HepG2 (cell line): ENCODE data around the gene CAPN10. TPM values are rescaled to one million over a fixed set of nuclear protein-coding genes. Genes with fewer than 3 reads are reported as not detected.

ENCODE experiments used
- ATF7 ChIP-seq, 2 experiments: fragments of 450-650 bp in 1 of 2; sonication (generic) in 1 of 2; formaldehyde crosslinking in 1 of 2; IDR thresholded peaks; 2 replicates each; pipeline versions ENCODE4 v1.4.0 to v1.6.1; 2016 to 2020; ENCODE audit warnings: antibody characterized with exemption in 1 of 2, mild to moderate bottlenecking in 1 of 2, missing genetic modification reagents in 1 of 2
- BRD4 ChIP-seq: sonication (generic); formaldehyde crosslinking; IDR thresholded peaks from 2 replicates; pipeline ENCODE4 v1.4.0; 2020; ENCODE audit warnings: missing genetic modification reagents
- CCAR2 ChIP-seq: fragments of 200-400 bp; formaldehyde crosslinking; optimal IDR thresholded peaks from 2 replicates; pipeline ENCODE3; 2018; ENCODE audit warnings: low read depth, mild to moderate bottlenecking, low read length, moderate library complexity
- KDM2A ChIP-seq: sonication (generic); formaldehyde crosslinking; IDR thresholded peaks from 2 replicates; pipeline ENCODE4 v1.4.0; 2020; ENCODE audit warnings: low read depth, missing genetic modification reagents, borderline replicate concordance
- MED1 ChIP-seq: sonication (generic); formaldehyde crosslinking; IDR thresholded peaks from 2 replicates; pipeline ENCODE4 v1.4.0; 2020; ENCODE audit warnings: missing genetic modification reagents
- PHF8 ChIP-seq: sonication (generic); formaldehyde crosslinking; IDR thresholded peaks from 2 replicates; pipeline ENCODE4 v1.5.0; 2020; ENCODE audit warnings: missing genetic modification reagents
- PRPF4 ChIP-seq: fragments of 200-400 bp; formaldehyde crosslinking; IDR thresholded peaks from 2 replicates; pipeline ENCODE4 v1.6.1; 2016; ENCODE audit warnings: low read length, low read depth; ENCODE audit not compliant: poor library complexity, severe bottlenecking
- RBM22 ChIP-seq: fragments of 200-400 bp; formaldehyde crosslinking; optimal IDR thresholded peaks from 2 replicates; pipeline ENCODE3; 2017; ENCODE audit warnings: mild to moderate bottlenecking, low read length, moderate library complexity
- SRSF4 ChIP-seq: fragments of 200-400 bp; formaldehyde crosslinking; IDR thresholded peaks from one replicate; pipeline ENCODE4 v1.6.1; 2018; ENCODE audit warnings: mild to moderate bottlenecking, low read depth, low read length, moderate library complexity; ENCODE audit not compliant: poor library complexity, severe bottlenecking
- ZNF124 ChIP-seq: sonication (generic); formaldehyde crosslinking; IDR thresholded peaks from 2 replicates; pipeline ENCODE4 v1.4.0; 2020; ENCODE audit warnings: missing genetic modification reagents
- ZNF24 ChIP-seq: fragments of 450-650 bp; IDR thresholded peaks from 2 replicates; pipeline ENCODE4 v1.6.1; 2017; ENCODE audit warnings: antibody characterized with exemption, mild to moderate bottlenecking
- ZNF44 ChIP-seq: sonication (generic); formaldehyde crosslinking; IDR thresholded peaks from 2 replicates; pipeline ENCODE4 v1.5.1; 2020; ENCODE audit warnings: mild to moderate bottlenecking, missing genetic modification reagents
- ZNF850 ChIP-seq: sonication (generic); formaldehyde crosslinking; conservative IDR thresholded peaks from 2 replicates; pipeline ENCODE4 v1.9.0; 2021; ENCODE audit warnings: mild to moderate bottlenecking, missing genetic modification reagents
- ZNF878 ChIP-seq: sonication (generic); formaldehyde crosslinking; IDR thresholded peaks from 2 replicates; pipeline ENCODE4 v1.8.1; 2023; ENCODE audit warnings: mild to moderate bottlenecking, missing genetic modification reagents, moderate library complexity
- polyA plus RNA-seq, 8 experiments: library from polyadenylated mRNA; depleted of rRNA in 3 of 8; stranded (reverse) in 7 of 8; unstranded in 1 of 8; fragments of >200 nt; fragmentation: Illumina TruSeq in 4 of 8; extraction: Trizol in 4 of 8; gene quantifications; 2 replicates each; pipeline versions ENCODE4 v1.2.1 to v1.2.3, GENCODE V29; 2011 to 2016; ENCODE audit warnings: low read depth in 4 of 8, missing spikeins in 1 of 8, mixed read lengths in 1 of 8; ENCODE audit not compliant: insufficient read depth in 1 of 8
- total RNA-seq, 5 experiments: library from RNA; depleted of rRNA; stranded (reverse); fragments of >200 nt; fragmentation: Illumina TruSeq; extraction: Trizol; gene quantifications; 2 replicates each; pipeline ENCODE4 v1.2.3, GENCODE V29; 2016; ENCODE audit warnings: low read depth in 1 of 5
- TF ChIP-seq, protein P1 (sequence below): sonication (generic); formaldehyde crosslinking; IDR thresholded peaks from 2 replicates; pipeline ENCODE4 v1.4.0; 2020; ENCODE audit warnings: missing genetic modification reagents
- TF ChIP-seq, protein P2 (sequence below): sonication (generic); formaldehyde crosslinking; IDR thresholded peaks from 2 replicates; pipeline ENCODE4 v1.4.0; 2020; ENCODE audit warnings: missing genetic modification reagents, low read depth, mild to moderate bottlenecking, borderline replicate concordance
- TF ChIP-seq, protein P3 (sequence below): sonication (generic); formaldehyde crosslinking; IDR thresholded peaks from 2 replicates; pipeline ENCODE4 v1.5.1; 2020; ENCODE audit warnings: mild to moderate bottlenecking, missing genetic modification reagents, borderline replicate concordance

Gene CAPN10
- total and polyA plus RNA-seq, 2 of the 13 experiments (the other 11 are each of a cell fraction or from before 2014, with no cell fraction given), result 27.6 to 32.4 TPM

DNA sequence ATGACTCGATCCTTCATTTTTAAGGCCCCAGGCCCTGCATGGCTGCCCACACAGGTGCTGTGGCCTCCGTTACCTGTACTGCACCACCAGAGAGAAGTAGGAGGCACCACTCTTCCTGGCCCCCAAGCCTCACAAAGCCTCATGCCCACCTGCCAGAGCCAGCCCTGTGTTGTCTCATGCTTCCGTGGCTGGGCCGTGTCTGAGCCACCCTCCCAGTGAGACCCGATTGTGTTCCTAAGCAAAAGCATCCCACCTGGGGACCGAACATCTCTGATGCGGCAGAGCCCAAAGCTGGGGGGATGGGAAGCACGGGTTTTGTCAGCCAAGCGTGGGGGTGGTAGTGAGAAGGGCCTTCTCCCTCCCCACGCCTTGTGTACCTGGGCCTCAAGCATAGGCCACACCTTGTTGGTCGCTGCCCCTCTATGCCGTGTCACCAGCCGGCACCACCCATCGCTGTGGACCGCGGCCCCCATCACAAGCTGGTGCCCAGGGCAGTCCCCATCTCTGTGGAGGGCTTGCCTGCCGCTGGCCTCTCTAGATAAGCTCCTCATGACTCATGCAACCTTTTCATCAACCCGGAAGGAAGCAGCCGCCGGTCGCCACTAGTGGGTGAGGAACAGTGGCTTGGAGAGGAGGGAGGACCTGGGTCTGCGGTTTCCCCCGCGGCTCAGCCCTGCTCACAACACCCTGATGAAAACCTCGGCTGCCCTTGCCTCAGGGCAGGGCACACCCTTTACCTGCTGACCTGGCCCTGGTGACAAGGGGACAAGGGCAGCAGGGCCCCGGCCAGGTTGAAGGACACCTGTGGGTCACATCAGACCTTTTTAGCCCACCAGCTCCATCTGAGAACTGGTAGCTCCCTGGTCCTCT lies 21.0 kb upstream of the CAPN10 start (continued):
- TF ChIP-seq, protein P1, sequence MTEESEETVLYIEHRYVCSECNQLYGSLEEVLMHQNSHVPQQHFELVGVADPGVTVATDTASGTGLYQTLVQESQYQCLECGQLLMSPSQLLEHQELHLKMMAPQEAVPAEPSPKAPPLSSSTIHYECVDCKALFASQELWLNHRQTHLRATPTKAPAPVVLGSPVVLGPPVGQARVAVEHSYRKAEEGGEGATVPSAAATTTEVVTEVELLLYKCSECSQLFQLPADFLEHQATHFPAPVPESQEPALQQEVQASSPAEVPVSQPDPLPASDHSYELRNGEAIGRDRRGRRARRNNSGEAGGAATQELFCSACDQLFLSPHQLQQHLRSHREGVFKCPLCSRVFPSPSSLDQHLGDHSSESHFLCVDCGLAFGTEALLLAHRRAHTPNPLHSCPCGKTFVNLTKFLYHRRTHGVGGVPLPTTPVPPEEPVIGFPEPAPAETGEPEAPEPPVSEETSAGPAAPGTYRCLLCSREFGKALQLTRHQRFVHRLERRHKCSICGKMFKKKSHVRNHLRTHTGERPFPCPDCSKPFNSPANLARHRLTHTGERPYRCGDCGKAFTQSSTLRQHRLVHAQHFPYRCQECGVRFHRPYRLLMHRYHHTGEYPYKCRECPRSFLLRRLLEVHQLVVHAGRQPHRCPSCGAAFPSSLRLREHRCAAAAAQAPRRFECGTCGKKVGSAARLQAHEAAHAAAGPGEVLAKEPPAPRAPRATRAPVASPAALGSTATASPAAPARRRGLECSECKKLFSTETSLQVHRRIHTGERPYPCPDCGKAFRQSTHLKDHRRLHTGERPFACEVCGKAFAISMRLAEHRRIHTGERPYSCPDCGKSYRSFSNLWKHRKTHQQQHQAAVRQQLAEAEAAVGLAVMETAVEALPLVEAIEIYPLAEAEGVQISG (CRISPR knock-in tag), result peak; percentile 69
- TF ChIP-seq ZNF124 (CRISPR knock-in tag), result no peak; the same call in 1 of the 2 replicates
- peak; percentile 24 for TF ChIP-seq PRPF4
- no peak for TF ChIP-seq RBM22
- TF ChIP-seq MED1, result peak; percentile 26; the same call in 1 of the 2 replicates
- no peak for TF ChIP-seq ATF7 (IDR thresholded peaks at IDR 0.05)
- TF ChIP-seq ATF7 (CRISPR knock-in tag; IDR thresholded peaks at IDR 0.05), result peak; percentile 41; the same call in 1 of the 2 replicates
- TF ChIP-seq ZNF878 (CRISPR knock-in tag), result peak; percentile 49; the same call in 1 of the 2 replicates
- no peak for TF ChIP-seq ZNF24
- TF ChIP-seq BRD4, result no peak
- no peak for TF ChIP-seq SRSF4
- no peak for TF ChIP-seq ZNF850 (CRISPR knock-in tag)
- TF ChIP-seq CCAR2, result no peak
- peak; percentile 92 for TF ChIP-seq KDM2A (CRISPR knock-in tag)
- TF ChIP-seq, protein P2, sequence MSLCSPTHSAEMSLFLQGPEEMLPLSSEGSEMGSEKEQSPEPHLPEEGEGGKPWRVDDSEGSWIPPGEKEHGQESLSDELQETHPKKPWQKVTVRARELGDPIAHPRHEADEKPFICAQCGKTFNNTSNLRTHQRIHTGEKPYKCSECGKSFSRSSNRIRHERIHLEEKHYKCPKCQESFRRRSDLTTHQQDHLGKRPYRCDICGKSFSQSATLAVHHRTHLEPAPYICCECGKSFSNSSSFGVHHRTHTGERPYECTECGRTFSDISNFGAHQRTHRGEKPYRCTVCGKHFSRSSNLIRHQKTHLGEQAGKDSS (CRISPR knock-in tag), result peak; percentile 76; the same call in 1 of the 2 replicates
- TF ChIP-seq, protein P3, sequence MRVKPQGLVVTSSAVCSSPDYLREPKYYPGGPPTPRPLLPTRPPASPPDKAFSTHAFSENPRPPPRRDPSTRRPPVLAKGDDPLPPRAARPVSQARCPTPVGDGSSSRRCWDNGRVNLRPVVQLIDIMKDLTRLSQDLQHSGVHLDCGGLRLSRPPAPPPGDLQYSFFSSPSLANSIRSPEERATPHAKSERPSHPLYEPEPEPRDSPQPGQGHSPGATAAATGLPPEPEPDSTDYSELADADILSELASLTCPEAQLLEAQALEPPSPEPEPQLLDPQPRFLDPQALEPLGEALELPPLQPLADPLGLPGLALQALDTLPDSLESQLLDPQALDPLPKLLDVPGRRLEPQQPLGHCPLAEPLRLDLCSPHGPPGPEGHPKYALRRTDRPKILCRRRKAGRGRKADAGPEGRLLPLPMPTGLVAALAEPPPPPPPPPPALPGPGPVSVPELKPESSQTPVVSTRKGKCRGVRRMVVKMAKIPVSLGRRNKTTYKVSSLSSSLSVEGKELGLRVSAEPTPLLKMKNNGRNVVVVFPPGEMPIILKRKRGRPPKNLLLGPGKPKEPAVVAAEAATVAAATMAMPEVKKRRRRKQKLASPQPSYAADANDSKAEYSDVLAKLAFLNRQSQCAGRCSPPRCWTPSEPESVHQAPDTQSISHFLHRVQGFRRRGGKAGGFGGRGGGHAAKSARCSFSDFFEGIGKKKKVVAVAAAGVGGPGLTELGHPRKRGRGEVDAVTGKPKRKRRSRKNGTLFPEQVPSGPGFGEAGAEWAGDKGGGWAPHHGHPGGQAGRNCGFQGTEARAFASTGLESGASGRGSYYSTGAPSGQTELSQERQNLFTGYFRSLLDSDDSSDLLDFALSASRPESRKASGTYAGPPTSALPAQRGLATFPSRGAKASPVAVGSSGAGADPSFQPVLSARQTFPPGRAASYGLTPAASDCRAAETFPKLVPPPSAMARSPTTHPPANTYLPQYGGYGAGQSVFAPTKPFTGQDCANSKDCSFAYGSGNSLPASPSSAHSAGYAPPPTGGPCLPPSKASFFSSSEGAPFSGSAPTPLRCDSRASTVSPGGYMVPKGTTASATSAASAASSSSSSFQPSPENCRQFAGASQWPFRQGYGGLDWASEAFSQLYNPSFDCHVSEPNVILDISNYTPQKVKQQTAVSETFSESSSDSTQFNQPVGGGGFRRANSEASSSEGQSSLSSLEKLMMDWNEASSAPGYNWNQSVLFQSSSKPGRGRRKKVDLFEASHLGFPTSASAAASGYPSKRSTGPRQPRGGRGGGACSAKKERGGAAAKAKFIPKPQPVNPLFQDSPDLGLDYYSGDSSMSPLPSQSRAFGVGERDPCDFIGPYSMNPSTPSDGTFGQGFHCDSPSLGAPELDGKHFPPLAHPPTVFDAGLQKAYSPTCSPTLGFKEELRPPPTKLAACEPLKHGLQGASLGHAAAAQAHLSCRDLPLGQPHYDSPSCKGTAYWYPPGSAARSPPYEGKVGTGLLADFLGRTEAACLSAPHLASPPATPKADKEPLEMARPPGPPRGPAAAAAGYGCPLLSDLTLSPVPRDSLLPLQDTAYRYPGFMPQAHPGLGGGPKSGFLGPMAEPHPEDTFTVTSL (CRISPR knock-in tag), result no peak
- peak; percentile 79 for TF ChIP-seq PHF8 (CRISPR knock-in tag)
- TF ChIP-seq ZNF44, result peak; percentile 41; the same call in 1 of the 2 replicates
